GM19328 (cell line): ENCODE results near the gene NFE2L3.
"Not testable (repeated sequence)": the region's sequence is repeated elsewhere in the genome, so short reads cannot be mapped to it uniquely, and the experiment has no call there.

Experiments
- ATAC-seq: cut with Tn5 transposase; IDR thresholded peaks from one replicate; pipeline ENCODE4 v1.9.1; 2021; ENCODE audit warnings: mild to moderate bottlenecking, moderate library complexity; ENCODE audit not compliant: unreplicated experiment

Gene NFE2L3

DNA sequence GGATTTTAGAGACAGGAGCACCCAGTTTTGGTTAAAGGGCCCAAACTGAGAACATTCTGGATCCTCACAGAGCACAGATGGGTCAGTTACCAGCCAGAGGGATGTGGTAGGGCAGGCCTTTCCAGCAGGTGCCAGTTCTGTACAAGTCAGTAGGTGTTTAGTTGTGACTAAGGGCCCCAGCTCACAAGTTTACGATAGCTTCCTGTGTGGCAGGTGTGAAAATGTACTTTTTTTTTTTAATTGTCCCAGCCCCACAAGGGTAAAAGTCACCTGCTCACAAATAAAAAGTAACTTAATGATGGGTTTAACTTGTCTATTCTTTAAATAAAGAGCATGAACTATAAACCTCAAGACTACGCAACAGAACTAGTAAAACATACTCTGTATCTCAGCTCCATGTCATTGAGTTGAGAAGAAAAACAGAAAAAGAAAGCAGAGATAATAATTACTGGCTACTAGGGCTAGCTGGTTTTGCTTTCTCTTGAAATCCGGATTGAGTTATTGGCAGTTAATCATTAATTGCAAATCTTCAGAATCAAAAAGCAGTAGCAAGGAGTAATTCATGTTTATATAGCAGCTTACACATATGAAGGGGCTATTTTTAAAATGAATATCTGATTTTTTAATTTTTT is 15.4 kb downstream of the NFE2L3 start:
- no peak for ATAC-seq

DNA sequence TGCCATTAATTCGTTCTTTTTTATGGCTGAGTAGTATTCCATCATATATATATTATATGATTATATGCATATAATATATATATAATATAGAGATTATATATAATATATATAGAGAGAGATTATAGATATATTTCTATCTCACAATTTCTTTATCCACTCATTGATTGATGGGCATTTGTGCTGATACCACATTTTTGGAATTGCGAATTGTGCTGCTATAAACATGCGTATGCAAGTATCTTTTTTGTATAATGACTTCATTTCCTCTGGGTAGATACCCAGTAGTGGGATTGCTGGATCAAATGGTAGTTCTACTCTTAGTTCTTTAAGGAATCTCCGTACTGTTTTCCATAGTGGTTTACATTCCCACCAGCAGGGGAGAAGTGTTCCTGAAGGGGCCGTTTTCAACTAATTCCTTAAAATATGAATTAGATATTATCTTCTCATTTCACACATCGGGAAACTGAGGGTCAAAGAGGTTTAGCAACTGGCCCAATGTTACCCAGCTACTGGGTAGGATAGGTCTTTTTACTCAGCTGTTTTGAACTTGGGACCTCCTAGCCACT is 16.5 kb downstream of the NFE2L3 start:
- no peak for ATAC-seq

DNA sequence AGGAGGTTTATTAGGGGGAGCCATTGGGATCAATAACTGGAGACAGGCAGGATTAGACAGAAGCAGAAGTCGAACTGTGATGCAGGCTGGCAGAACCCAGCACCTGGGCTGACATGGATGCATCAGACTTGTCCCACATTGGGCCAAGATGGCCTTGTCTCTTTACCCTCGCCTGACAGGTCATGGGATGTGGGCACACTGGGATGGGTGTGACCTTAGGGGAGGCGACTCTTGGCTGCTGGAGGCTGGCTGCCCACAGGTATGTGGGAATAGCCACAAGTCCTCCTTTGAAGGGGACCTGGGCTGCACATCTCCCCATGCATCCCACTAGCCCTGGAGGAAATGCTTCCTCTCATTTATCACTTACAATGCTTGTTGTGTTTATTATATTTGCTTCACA is 17.3 kb downstream of the NFE2L3 start:
- ATAC-seq = no peak

DNA sequence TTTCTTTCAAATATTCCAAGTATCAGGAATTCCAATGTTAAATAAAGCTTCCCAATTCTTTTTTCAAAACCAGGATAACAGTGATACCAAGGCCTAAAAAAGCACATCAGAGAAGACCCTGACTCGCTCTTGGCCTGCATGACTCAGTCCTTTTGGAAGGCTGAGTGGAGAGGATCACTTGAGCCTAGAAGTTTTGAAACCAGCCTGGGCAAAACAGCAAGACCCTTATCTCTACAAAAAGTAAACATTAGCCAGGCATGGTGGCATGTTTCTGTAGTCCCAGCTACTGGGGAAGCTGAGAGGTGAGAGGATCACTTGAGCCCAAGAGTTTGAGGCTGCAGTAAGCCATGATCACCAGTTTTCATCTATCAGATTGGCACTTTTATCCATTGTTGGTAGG is 18.7 kb downstream of the NFE2L3 start:
- ATAC-seq = no peak

DNA sequence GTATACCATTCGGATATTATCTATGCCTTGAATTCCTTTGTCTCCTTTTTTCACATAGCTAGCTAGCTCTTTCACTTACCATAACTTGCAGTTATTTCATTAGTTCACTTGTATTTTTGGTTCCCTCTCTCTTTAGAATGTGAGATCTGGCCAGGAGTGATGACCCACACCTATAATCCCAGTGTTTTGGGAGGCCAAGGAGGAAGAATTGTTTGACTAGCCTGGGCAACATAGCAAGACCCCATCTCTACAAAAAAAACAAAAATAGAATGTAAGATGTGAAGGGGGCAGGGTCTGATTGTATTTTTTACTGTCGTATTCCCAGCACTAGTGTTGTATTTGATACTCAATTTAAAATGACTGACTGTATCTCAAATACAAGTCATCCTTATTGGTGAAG is 19.6 kb downstream of the NFE2L3 start:
- ATAC-seq = no peak

DNA sequence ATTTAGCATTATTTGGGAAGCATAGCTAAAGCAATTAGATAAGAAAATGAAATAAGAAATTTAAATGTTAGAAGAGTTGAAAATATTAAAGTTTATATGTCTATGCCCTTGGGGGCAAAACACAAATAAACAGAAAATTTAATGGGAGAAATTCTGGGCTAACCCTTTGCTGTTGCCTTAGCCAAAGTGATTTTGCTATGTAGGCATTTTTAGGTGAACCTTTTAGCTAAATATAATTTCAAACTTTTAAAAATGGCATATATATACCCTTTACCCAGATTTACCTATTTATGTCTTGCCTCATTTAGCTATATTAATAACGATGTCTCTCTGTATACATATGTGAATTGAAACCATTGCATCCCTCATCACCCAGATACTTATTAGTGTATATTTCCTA is 20.1 kb downstream of the NFE2L3 start:
- no peak for ATAC-seq

DNA sequence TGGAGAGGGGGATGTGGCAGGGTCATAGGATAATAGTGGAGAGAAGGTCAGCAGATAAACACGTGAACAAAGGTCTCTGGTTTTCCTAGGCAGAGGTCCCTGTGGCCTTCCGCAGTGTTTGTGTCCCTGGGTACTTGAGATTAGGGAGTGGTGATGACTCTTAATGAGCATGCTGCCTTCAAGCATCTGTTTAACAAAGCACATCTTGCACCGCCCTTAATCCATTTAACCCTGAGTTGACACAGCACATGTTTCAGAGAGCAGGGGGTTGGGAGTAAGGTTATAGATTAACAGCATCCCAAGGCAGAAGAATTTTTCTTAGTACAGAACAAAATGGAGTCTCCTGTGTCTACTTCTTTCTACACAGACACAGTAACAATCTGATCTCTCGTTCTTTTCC is 23.9 kb downstream of the NFE2L3 start:
- ATAC-seq = not testable (repeated sequence)

DNA sequence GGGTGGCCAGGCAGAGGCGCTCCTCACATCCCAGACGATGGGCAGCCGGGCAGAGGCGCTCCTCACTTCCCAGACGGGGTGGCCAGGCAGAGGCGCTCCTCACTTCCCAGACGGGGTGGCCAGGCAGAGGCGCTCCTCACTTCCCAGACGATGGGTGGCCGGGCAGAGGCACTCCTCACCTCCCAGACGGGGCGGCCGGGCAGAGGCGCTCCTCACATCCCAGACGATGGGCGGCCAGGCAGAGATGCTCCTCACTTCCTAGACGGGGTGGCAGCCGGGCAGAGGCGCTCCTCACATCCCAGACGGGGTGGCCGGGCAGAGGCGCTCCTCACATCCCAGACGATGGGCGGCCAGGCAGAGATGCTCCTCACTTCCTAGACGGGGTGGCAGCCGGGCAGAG is 24.7 kb downstream of the NFE2L3 start:
- ATAC-seq = not testable (repeated sequence)

DNA sequence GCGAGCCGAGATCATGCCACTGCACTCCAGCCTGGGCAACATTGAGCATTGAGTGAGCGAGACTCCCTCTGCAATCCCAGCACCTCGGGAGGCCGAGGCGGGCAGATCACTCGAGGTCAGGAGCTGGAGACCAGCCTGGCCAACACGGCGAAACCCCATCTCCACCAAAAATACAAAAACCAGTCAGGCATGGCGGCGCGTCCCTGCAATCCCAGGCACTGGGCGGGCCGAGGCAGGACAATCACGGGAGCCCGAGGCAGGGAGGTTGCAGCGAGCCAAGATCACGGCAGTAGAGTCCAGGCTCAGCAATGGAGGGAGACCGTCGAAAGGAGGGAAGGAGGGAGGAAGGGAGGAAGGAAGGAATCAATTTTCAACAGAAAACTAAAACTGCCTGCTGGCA is 25.3 kb downstream of the NFE2L3 start:
- ATAC-seq = not testable (repeated sequence)

DNA sequence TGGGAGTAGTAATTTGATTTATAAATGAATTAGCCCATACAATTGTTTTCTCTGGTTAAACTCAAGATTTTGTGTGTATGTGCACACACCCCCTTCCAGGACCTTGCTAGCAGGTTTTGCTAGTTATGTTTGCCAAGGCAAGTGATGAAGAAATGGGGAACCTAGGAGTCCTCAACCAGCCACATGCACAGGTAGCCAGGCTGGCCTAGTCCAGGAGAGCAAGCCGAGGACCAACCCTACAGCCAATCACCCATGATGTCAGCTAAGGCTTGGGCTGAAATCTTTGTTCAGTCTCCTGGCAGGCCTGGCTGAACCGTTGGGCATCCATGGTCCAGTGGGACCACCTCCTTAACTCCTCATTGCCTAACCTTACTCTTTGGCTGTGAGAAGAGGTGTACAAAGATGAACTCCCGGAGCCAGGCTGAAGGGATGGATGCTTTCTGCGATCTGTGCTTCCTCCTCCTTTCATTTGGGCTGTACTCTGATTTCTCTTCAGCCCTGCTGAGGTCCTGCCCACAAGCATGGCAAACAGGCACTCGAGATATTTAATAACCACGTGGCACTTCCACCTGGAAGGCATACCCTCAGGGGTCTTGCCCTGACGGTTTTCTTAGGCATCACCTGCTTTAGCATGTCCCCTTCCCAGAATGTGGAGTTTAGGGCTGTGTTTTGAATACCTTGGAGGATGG is 26.4 kb downstream of the NFE2L3 start:
- no peak for ATAC-seq

DNA sequence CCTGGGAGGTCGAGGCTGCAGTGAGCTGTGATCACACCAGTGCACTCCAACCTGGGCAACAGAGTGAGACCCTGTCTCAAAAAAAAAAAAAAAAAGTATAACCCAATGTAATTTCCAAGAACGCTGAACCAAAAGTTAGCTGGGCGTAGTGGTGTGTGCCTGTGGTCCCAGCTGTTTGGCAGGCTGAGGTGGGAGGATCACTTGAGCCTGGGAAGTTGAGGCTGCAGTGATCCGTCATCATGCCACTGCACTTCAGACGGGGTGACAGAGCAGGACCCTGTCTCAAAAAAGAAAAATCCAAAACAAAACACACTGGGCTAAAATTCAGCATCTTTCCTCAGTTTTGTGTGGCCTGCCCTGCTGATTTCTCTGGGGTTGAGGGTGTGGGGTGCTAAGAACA is 27.4 kb downstream of the NFE2L3 start:
- no peak for ATAC-seq

DNA sequence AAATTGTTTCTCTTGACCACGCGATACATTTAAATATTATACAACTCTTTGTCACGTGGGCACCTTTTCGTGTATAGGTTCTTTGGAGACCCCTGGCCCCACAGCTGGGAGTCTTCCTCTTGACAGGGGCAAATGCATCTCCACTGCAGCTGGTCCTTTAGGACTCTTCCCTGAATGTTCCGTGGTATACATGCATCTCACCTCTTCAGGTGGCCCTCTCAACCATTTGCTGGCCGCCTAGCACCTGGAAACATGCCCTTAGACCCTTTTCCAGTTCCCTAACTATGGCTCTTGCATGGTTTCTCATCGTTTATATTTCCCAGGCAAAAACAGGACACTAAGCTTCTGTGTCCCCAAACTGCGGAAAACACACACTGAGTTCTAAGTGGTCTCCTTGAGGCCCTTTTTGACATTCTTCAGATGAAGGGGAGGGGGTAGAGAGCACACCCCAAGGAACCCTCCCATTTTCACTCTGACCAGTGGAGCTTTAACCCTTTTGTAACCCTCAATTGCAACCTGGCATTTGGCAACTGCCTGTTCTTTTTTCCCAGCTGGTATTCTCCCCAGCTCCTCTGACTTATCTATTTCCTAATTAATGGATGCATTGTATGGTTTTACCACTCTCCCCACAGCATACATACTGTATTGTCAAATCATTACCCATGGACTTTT is 28.0 kb downstream of the NFE2L3 start:
- ATAC-seq = no peak

DNA sequence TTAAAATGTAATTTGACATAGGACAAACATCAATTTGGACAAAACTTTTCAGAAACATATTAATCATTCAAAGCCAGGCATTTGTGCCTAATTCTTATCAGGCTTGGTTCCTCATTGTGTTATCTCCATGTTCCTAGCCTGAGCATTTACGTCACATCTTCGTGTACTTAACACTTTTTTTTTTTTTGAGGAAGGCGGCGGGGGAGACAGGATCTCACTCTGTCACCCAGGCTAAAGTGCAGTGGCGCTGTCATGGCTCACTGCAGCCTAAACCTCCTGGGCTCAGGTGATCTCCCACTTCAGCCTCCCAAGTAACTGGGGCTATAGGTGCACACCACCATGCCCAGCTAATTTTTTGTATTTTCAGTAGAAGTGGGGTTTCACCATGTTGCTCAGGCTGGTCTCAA is 28.8 kb downstream of the NFE2L3 start:
- no peak for ATAC-seq

DNA sequence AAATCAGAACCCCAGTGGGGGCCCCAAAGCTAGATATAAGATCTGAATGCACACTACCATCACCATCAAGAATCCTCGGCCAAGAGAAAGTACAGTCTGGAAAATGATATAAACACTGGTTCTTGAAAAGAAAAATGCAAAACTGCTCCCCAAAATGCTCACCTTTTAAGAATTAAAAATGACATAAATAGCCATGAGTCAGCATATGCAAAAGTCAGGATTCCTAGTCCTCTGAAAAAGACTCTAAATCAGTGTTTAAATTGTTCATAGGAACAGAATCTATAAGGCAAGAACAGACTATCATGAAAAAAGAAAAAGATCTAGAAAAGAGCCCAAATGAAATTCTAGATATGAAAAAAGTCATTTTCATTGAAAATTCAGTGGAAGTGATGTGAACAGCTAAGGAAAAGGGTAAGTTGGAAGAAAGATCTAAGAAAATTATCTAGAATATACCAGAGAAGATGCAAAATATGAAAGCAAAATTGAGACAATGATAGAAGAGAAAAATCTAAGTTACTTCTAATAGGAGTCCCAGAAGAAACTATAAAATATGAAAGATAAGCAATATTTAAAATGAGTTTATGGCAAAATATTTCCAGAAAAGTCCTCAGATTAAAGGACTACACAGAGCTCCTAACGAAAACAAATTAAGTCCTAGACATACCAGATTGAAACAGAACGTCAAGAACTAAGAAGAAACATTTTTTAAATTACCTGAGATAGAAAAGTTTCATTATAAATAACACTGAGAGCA is 29.7 kb downstream of the NFE2L3 start:
- ATAC-seq = no peak

DNA sequence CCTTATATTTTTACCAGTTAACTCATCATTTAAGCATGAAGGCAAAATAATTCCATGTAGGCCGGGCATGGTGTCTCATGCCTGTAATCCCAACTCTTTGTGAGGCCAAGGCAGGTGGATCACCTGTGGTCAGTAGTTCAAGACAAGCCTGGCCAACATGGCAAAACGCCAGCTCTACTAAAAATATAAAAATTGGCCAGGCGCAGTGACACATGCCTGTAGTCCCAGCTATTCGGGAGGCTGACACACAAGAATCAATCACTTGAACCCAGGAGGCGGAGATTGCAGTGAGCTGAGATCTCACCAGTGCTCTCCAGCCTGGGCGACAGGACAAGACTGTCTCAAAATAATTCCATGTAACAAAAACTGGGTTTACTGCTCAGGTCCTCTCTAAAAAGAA is 30.3 kb downstream of the NFE2L3 start:
- ATAC-seq = no peak

DNA sequence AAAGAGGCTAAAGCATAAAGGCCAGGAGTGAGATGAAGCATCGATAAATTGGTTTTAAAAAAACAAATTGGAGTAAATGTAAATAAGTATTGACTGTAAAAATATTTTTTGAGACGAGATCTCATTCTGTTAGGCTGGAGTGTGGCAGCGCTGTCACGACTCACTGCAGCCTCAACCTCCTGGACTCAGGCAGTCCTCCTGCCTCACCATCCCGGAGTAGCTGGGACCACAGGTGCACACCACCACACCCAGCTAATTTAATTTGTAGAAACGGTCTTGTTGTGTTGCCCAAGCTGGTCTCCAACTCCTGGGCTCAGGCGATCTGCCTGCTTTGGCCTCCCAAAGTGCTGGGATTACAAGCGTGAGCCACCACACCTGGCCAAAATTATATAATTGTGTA is 30.7 kb downstream of the NFE2L3 start:
- no peak for ATAC-seq

DNA sequence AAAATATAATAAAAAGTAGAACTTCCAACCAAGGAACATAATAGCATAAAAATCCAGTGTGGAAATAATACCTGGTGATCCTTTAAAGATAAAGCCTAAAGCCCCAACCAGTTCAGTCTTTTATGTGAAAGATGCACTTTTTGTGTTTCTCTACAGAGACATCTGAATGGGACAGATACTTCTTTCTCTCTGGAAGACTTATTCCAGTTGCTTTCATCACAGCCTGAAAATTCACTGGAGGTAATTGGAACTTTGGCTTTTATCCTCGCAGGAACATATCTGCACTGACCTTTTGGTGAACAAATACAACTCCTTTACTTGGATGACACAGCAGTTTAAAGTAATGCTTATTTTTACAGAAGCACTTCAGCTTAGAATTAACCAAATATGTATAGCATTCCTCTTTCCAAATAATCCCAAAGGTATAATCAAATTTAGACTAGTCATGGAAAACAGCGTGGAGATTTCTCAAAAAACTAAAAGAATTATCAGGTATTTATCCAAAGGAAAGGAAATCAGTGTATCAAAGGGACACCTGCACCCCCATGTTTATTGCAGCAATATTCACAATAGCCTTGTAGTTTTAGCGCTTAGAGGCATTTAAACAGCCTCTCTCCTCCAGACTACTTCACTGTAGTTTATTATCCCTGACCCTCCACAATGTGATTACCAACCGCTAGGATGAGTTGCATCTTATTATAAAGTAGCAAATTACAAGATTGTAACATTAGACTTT is 31.7 kb downstream of the NFE2L3 start:
- no peak for ATAC-seq

DNA sequence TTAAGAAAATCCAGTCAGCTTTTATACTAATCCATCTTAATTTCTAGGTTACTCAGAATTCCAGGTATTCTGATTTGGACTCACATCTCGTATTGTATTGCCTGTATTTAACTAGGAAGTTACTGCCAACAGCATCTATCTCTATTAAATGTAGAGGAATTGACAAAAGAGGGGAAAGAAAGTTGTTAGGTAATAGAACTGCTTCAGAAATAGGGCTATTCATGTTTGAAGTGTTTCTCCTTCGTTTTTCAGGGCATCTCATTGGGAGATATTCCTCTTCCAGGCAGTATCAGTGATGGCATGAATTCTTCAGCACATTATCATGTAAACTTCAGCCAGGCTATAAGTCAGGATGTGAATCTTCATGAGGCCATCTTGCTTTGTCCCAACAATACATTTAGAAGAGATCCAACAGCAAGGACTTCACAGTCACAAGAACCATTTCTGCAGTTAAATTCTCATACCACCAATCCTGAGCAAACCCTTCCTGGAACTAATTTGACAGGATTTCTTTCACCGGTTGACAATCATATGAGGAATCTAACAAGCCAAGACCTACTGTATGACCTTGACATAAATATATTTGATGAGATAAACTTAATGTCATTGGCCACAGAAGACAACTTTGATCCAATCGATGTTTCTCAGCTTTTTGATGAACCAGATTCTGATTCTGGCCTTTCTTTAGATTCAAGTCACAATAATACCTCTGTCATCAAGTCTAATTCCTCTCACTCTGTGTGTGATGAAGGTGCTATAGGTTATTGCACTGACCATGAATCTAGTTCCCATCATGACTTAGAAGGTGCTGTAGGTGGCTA is 32.5 kb downstream of the NFE2L3 start:
- ATAC-seq = not testable (repeated sequence)

DNA sequence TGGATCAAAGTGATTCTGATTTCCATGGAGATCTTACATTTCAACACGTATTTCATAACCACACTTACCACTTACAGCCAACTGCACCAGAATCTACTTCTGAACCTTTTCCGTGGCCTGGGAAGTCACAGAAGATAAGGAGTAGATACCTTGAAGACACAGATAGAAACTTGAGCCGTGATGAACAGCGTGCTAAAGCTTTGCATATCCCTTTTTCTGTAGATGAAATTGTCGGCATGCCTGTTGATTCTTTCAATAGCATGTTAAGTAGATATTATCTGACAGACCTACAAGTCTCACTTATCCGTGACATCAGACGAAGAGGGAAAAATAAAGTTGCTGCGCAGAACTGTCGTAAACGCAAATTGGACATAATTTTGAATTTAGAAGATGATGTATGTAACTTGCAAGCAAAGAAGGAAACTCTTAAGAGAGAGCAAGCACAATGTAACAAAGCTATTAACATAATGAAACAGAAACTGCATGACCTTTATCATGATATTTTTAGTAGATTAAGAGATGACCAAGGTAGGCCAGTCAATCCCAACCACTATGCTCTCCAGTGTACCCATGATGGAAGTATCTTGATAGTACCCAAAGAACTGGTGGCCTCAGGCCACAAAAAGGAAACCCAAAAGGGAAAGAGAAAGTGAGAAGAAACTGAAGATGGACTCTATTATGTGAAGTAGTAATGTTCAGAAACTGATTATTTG is 33.3 kb downstream of the NFE2L3 start:
- no peak for ATAC-seq
